Keratinocyte (primary cell): ENCODE results near the gene MVB12B. TPM values are rescaled to one million over a fixed set of nuclear protein-coding genes. Genes with fewer than 3 reads are reported as not detected.

ENCODE experiments used
- DNase-seq: peaks from one replicate; pipeline ENCODE4 v3.0.0-alpha.2; 2011; ENCODE audit warnings: low read depth, missing footprints, low spot score
- FAIRE-seq: peaks from 2 replicates; lab custom pipeline; 2011; peaks lifted over from hg19 to GRCh38; lab: Jason Lieb, UNC
- H2AFZ ChIP-seq: 2 replicates; pipeline ENCODE4 v1.6.0; 2012; ENCODE audit warnings: low read length, control low read depth, inconsistent platforms; ENCODE audit not compliant: control insufficient read depth
- H3K27ac ChIP-seq: 2 replicates; pipeline ENCODE4 v1.5.1; 2011; ENCODE audit warnings: low read length; ENCODE audit not compliant: control insufficient read depth, insufficient read depth
- H3K27me3 ChIP-seq: 3 replicates; pipeline ENCODE4 v1.6.0; 2011; ENCODE audit warnings: low read length; ENCODE audit not compliant: control insufficient read depth, insufficient read depth; ENCODE audit errors: extremely low read depth
- H3K36me3 ChIP-seq, 2 experiments: 2 replicates in 1 of 2; 3 replicates in 1 of 2; pipeline ENCODE4 v1.5.1; 2011; ENCODE audit warnings: low read length in 2 of 2, mild to moderate bottlenecking in 1 of 2; ENCODE audit not compliant: control insufficient read depth in 2 of 2, insufficient read depth in 2 of 2; ENCODE audit errors: extremely low read depth in 1 of 2
- H3K4me1 ChIP-seq: 3 replicates; pipeline ENCODE4 v1.5.1; 2011; ENCODE audit warnings: low read length; ENCODE audit not compliant: control insufficient read depth, insufficient read depth; ENCODE audit errors: extremely low read depth
- H3K4me2 ChIP-seq: 3 replicates; pipeline ENCODE4 v1.6.0; 2011; ENCODE audit warnings: low read depth, low read length; ENCODE audit not compliant: control insufficient read depth, insufficient read depth; ENCODE audit errors: extremely low read depth
- H3K4me3 ChIP-seq, 3 experiments: fragments of 200-600 bp in 1 of 3; sonication (generic) in 1 of 3; 2 replicates in 2 of 3; 3 replicates in 1 of 3; pipeline ENCODE4 v1.5.1; 2011 to 2016; ENCODE audit warnings: low read length in 3 of 3, mild to moderate bottlenecking in 3 of 3, control low read depth in 2 of 3, inconsistent platforms in 1 of 3, low read depth in 1 of 3, mixed read lengths in 1 of 3, mixed run types in 1 of 3, moderate library complexity in 1 of 3; ENCODE audit not compliant: control insufficient read depth in 2 of 3, insufficient read depth in 2 of 3; ENCODE audit errors: extremely low read depth in 1 of 3
- H3K79me2 ChIP-seq: 2 replicates; pipeline ENCODE4 v1.6.0; 2012; ENCODE audit warnings: low read length; ENCODE audit not compliant: control insufficient read depth, insufficient read depth
- H3K9ac ChIP-seq: 3 replicates; pipeline ENCODE4 v1.6.0; 2011; ENCODE audit warnings: low read length; ENCODE audit not compliant: control insufficient read depth, insufficient read depth; ENCODE audit errors: extremely low read depth
- H3K9me1 ChIP-seq: 3 replicates; pipeline ENCODE4 v1.6.0; 2011; ENCODE audit warnings: low read length; ENCODE audit not compliant: control insufficient read depth, insufficient read depth; ENCODE audit errors: extremely low read depth
- H3K9me3 ChIP-seq: 2 replicates; pipeline ENCODE4 v1.5.1; 2012; ENCODE audit warnings: low read depth, low read length; ENCODE audit not compliant: control insufficient read depth
- H4K20me1 ChIP-seq: 3 replicates; pipeline ENCODE4 v1.6.0; 2011; ENCODE audit warnings: low read length; ENCODE audit not compliant: control insufficient read depth, insufficient read depth; ENCODE audit errors: extremely low read depth
- EZH2 ChIP-seq: IDR thresholded peaks from one replicate; pipeline ENCODE4 v1.6.1; 2012; ENCODE audit warnings: inconsistent platforms, mild to moderate bottlenecking, low read length, moderate library complexity
- dilution Hi-C: fragments of 300-500 bp; cut with MboI; formaldehyde crosslinking; loops from one replicate; pipeline ENCODE4 v1.7.0; 2020; ENCODE audit warnings: low sequenced_read_pairs; ENCODE audit not compliant: extremely low pct_ligation_motif_present
- polyA plus RNA-seq, 5 experiments: library from polyadenylated mRNA; depleted of rRNA in 3 of 5; stranded (reverse) in 3 of 5; stranded (forward) in 1 of 5; unstranded in 1 of 5; fragments of >200 nt; gene quantifications; 1 replicate in 1 of 5; 2 replicates in 3 of 5; 3 replicates in 1 of 5; pipeline versions ENCODE4 v1.2.1 to v1.2.3, GENCODE V29; 2011 to 2012; ENCODE audit warnings: missing spikeins in 2 of 5, low read depth in 1 of 5, low replicate concordance in 1 of 5
- TF ChIP-seq, protein P1 (sequence below), 3 experiments: IDR thresholded peaks in 1 of 3; conservative IDR thresholded peaks in 1 of 3; optimal IDR thresholded peaks in 1 of 3; 2 replicates in 2 of 3; 3 replicates in 1 of 3; pipeline versions ENCODE3 to v1.5.1; 2011; ENCODE audit warnings: low read length in 3 of 3, mild to moderate bottlenecking in 3 of 3, moderate library complexity in 2 of 3, control low read depth in 1 of 3, inconsistent platforms in 1 of 3; ENCODE audit not compliant: insufficient read depth in 2 of 3; ENCODE audit errors: extremely low read depth in 1 of 3

MVB12B gene
- polyA plus RNA-seq, 1 donor (not counting 4 experiments of a cell fraction or from before 2014, with no cell fraction given): 1.2 TPM

DNA sequence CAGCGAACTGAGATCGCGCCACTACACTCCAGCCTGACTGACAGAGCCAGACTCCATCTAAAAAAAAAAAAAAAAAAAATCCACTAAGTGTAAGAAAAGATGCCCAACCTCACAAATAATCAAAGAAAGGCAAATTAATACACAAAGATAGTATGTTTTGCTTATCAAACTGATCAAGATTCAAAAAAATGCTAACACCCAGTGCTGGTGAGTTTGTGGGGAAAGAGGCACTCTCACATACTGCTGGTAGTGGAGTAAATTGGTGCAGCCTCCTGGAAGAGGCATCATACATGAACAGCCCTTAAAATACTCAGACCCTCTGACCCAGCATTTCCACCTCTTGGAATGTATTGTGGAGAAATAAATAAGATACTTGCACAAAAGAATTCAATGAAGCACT, 216.9 kb downstream of the MVB12B start:
- dilution Hi-C loops: no loop called here
- Histone ChIP-seq H3K27me3 (peaks cover under 1% of the 10 kb centered on the region), H3K27ac (no peak overlapping the region), H2AFZ (no peak overlapping the region), H3K4me3 (no peak overlapping the region), H3K9me1 (no peaks in the 10 kb centered on the region), H3K79me2 (no peaks in the 10 kb centered on the region), H3K9me3 (no peaks in the 10 kb centered on the region), H3K4me2 (no peak overlapping the region), H4K20me1 (no peaks in the 10 kb centered on the region), H3K36me3 (no peaks in the 10 kb centered on the region), H3K9ac (no peak overlapping the region), H3K4me1 (no peaks in the 10 kb centered on the region)
- FAIRE-seq (no peak), DNase-seq (no peak)
- TF ChIP-seq, protein P1, sequence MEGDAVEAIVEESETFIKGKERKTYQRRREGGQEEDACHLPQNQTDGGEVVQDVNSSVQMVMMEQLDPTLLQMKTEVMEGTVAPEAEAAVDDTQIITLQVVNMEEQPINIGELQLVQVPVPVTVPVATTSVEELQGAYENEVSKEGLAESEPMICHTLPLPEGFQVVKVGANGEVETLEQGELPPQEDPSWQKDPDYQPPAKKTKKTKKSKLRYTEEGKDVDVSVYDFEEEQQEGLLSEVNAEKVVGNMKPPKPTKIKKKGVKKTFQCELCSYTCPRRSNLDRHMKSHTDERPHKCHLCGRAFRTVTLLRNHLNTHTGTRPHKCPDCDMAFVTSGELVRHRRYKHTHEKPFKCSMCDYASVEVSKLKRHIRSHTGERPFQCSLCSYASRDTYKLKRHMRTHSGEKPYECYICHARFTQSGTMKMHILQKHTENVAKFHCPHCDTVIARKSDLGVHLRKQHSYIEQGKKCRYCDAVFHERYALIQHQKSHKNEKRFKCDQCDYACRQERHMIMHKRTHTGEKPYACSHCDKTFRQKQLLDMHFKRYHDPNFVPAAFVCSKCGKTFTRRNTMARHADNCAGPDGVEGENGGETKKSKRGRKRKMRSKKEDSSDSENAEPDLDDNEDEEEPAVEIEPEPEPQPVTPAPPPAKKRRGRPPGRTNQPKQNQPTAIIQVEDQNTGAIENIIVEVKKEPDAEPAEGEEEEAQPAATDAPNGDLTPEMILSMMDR (optimal IDR thresholded peaks at IDR 0.05 in 1 of 3, IDR thresholded peaks at IDR 0.05 in 1 of 3, conservative IDR thresholded peaks at IDR 0.05 in 1 of 3; ENCODE audit: extremely low read depth in 1 of 3, insufficient read depth in 2 of 3, low read length in 3 of 3): no peak
- TF ChIP-seq EZH2: no peak

DNA sequence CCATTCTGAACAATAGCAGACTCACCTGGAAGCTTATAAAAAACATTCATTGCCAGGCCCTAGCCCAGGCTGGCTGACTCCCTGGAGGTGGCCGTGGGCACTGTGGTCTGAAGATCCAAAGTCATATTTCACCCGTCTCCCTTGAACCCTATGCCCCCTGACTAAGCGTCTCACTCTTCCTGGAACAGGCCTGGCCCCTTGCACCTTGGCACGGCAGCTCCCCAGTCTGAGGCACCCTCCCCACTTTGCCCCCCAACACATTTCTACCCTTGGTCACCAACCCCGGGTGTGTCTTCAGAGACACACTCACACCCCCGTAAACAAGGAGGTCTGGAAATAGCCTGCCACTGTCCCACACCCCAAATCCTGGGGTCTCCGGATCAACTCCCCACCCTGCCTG, 218.5 kb downstream of the MVB12B start:
- no peaks in the 10 kb centered on the region for H3K9me1 ChIP-seq
- H3K9me3 ChIP-seq: no peaks in the 10 kb centered on the region
- no peak overlapping the region for H3K4me2 ChIP-seq
- no peak for DNase-seq
- TF ChIP-seq EZH2: no peak
- TF ChIP-seq, protein P1 (optimal IDR thresholded peaks at IDR 0.05 in 1 of 3, IDR thresholded peaks at IDR 0.05 in 1 of 3, conservative IDR thresholded peaks at IDR 0.05 in 1 of 3; ENCODE audit: extremely low read depth in 1 of 3, insufficient read depth in 2 of 3, low read length in 3 of 3): no peak
- no peaks in the 10 kb centered on the region for H3K36me3 ChIP-seq
- dilution Hi-C loops: no loop called here
- no peaks in the 10 kb centered on the region for H3K4me1 ChIP-seq
- H3K27me3 ChIP-seq: peaks cover 8% of the 10 kb centered on the region
- H3K9ac ChIP-seq: no peak overlapping the region
- no peak overlapping the region for H2AFZ ChIP-seq
- H3K27ac ChIP-seq: no peak overlapping the region
- no peak for FAIRE-seq
- H3K79me2 ChIP-seq: no peaks in the 10 kb centered on the region
- H4K20me1 ChIP-seq: no peaks in the 10 kb centered on the region
- no peak overlapping the region for H3K4me3 ChIP-seq
